IMR-90 (cell line): ENCODE measurements around the gene IGF2BP1.

Experiments used
- CHD1 ChIP-seq: IDR thresholded peaks from 2 replicates; pipeline ENCODE4 v1.6.1; 2012; ENCODE audit warnings: low read depth, low read length, improper control_type of control experiment
- MXI1 ChIP-seq: IDR thresholded peaks from 2 replicates; pipeline ENCODE4 v1.6.1; 2012; ENCODE audit warnings: low read depth, mild to moderate bottlenecking, low read length, moderate library complexity, borderline replicate concordance
- POLR2A ChIP-seq: IDR thresholded peaks from 2 replicates; pipeline ENCODE4 v1.6.1; 2012; ENCODE audit warnings: mild to moderate bottlenecking, low read depth, low read length
- TF ChIP-seq, protein P1 (sequence below): conservative IDR thresholded peaks from 2 replicates; pipeline ENCODE4 v1.5.1; 2012; ENCODE audit warnings: mild to moderate bottlenecking, low read depth, low read length, improper control_type of control experiment
- TF ChIP-seq, protein P2 (sequence below): fragments of 150-350 bp; IDR thresholded peaks from 2 replicates; pipeline ENCODE4 v1.6.1; 2017; ENCODE audit warnings: mild to moderate bottlenecking, antibody characterized with exemption, low read length, low read depth

DNA sequence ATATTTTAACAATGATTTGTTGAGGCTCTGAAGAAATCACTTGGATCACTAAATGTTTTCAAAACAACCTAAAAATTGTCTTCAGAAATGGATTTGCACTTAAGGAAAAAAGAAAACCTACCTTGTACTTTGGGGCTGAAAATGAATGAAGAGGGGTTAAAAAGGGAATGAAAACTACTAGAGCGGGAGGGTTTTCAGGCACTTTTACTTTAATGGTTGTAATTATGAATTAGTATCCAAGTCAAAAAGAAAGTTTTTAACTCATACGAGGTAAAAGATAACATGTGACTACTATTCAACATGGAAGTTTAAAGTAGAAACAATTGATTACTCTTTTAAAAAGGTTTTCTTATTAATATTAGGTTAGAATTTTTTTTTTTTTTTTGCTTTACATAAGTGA lies 5.1 kb downstream of the IGF2BP1 start:
- TF ChIP-seq CHD1, result no peak
- no peak for TF ChIP-seq POLR2A
- TF ChIP-seq, protein P1, sequence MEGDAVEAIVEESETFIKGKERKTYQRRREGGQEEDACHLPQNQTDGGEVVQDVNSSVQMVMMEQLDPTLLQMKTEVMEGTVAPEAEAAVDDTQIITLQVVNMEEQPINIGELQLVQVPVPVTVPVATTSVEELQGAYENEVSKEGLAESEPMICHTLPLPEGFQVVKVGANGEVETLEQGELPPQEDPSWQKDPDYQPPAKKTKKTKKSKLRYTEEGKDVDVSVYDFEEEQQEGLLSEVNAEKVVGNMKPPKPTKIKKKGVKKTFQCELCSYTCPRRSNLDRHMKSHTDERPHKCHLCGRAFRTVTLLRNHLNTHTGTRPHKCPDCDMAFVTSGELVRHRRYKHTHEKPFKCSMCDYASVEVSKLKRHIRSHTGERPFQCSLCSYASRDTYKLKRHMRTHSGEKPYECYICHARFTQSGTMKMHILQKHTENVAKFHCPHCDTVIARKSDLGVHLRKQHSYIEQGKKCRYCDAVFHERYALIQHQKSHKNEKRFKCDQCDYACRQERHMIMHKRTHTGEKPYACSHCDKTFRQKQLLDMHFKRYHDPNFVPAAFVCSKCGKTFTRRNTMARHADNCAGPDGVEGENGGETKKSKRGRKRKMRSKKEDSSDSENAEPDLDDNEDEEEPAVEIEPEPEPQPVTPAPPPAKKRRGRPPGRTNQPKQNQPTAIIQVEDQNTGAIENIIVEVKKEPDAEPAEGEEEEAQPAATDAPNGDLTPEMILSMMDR, result no peak
- TF ChIP-seq, protein P2, sequence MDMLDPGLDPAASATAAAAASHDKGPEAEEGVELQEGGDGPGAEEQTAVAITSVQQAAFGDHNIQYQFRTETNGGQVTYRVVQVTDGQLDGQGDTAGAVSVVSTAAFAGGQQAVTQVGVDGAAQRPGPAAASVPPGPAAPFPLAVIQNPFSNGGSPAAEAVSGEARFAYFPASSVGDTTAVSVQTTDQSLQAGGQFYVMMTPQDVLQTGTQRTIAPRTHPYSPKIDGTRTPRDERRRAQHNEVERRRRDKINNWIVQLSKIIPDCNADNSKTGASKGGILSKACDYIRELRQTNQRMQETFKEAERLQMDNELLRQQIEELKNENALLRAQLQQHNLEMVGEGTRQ, result no peak
- TF ChIP-seq MXI1, result no peak
